ENCODE data around the gene STEEP1.

Gene STEEP1

DNA sequence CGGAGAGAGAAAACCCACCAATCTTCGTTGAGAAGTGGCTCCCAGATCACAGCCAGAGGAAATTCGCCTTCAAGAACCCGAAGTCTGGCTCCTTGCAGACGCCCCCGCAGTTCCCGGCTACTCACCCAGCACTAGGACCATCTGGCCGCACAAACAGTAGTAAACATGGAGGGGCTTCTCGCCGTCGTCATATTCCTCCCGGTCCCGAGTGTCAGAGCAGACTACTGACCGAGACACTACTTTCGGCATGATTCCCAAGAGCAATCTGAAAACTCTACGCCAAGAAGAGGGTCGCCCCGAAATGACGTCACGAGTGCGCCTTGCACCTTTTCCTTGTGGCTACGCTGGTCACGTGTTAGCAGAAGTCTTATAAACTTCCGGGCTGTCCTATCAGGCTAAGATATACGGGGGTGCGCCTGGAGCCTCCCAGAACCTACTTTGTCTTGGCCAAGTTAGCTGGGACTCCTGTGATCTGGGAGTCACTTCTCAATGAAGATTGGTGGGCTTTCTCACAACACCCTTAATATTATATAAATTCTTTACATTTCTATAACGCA is at the start of gene STEEP1:
Gene STEEP1, minus strand, starts transcription at position 303 of the 557 bp plus-strand sequence. Its CDS starts 54 bp downstream, at position 249.
- peak; percentile 81 for DNase-seq

DNA sequence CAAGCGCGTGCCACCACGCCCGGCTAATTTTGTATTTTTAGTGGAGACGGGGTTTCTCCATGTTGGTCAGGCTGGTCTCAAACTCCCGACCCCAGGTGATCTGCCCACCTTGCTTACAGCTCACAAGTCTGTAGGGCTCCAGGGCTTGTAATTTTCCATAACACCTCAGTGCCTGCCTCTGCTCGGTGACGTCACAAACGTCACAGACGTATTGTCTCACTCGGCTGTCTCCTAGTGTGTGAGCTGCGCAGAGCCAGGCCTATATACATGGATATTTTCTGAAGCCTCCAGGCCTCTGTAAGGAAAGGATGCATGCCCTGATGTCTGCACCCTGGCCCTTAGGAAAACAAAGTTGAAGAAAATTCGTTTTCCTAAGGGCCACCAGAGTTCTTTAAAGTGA is 49.6 kb upstream of the STEEP1 start:
- DNase-seq: no peak

DNA sequence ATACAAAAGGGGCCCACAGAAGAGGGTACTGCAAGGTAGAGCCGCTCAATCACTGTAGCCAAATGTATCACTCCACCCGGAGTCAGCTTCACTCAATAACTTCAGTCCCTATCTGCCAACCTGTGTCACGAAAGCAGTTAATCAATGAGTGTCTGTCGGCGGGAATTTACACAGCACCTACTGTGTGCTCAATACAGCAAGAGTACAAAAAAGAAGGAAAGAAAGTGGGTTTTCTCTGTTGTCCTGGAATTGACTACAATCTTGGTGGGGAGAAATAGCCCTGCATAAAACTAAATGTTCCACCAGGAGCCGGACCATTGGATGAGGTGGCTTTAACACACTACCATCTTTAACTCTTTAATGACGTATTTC is 41.8 kb upstream of the STEEP1 start:
- no peak for DNase-seq

DNA sequence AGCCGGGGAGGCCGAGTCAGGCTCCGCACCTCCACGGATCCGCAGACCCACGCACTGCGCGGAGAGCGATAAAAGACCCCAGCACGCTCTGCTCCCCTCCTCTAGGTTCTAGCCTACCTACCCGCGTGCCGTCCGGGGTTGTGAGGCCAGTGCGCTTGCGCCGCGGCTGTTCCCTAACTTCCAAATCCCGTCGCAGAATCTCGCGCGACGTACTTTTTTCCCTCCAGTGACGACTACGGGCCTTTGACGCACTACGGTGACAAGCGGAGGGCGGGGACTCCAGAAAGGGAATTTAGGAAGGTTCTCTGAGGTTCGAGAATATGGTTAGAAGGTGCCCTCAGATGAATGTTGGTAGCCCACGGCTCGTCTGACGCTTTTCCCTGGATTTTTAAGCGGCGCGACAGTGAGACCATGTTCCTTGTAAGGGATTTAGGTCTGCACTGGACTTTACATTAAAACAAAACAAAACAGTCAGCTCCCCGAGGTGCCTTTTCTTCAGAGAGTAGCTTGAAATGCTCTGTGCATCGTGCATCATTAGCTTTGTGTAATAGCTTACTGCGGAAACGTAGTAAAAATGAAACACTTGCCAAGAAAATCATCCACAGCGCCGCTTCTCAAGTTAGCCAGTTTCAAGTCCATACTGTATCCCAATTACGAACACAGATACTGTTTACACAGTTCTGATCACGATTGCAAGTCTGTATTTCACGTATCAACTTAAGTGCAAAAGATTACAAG is 41.2 kb upstream of the STEEP1 start, which contains the start of gene NKRF:
Gene NKRF, minus strand, starts transcription at position 145 of the 738 bp plus-strand sequence.
- DNase-seq: peak; percentile 60

DNA sequence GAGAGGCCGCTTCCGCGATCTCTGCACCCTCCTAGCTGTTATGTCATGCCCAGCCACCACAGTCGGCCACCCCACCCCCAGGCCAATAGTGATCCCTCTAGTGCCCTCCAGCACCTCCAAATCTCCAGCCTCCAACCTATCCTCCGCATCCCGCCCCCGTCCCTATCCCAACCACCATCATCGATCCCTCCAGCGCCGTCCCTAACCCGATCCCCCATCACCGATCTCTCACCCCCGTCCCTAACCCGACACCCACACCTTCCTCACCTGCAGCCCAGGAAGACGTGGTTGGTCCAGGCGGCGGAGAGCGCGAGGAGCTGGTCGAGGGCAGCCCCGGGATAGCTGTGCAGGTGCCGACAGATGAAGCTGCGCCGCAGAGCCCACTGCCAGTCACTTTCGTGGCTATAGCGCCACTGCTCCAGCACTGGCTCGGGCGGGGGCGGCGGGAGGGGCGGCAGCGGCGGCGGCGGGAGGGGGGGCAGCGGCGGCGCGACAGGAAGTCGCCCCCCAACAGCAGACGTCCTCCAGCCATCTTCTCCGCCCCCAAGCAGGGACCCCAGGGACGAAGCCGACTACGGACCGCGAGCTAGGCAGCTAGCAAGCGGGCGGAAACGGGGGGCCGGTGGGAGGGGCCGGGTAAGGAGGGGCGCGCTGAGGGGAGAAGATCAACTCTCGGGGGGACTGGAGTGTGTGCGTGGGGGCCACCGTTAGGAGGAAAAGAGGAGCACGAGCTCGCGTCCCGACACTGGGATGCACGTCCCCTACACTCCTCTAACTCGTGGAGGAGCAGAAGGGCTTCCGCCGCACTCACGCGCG is 40.5 kb upstream of the STEEP1 start:
- DNase-seq: no peak

DNA sequence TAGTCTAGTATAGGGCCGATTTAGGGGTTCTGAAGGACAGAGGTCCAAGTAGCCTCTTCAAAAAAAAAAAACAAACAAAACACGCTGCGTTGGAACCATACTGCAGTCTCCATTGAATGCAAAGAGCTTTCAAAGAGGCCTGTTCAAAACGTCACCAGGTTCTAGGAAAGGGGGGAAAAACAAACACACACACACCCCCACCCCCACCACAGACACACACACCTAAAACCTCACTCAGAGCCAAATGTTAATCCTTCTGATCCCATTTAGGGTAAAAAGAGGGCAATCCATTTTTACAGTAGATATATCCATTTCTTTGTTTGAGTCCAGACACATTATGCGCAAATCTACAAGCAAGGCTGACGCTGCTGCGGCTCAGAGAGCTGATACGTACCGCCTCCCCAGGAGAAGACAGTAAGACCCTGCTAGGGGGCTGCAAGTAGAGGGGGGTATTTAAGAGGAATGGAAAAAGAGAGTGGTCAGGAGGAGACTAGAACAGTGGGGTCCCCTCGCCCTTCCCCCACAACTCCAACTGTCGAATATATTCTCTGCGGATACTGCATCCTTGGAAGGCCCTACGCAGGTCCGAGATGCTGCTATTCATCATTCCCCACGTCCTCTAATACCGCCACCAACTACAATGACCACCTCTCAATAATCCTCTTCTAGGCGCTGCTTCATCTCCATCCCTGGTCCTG is 39.7 kb upstream of the STEEP1 start:
- no peak for DNase-seq

DNA sequence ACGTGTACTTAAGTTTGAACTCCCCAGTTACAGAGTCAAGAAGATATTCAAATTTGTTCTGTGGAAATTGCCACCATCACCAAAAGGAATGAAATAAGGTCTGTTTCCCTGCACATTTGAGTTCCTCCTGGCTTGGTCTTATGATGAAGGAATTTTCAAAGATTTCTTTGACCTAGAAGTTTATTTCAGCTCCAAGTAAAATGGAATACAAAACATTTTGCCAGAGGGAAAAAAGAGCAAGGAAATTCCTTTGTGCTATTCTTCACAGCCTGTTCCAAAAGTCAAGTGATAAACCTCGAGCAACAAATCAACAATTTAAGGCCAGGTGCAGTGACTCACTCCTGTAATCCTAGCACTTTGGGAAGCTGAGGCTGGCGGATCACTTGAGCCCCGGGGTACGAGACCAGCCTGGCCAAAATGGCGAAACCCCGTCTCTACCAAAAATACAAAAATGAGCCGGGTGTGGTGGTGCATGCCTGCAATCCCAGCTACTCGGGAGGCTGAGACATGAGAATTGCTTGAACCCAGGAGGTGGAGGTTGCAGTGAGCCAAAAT is 37.6 kb upstream of the STEEP1 start:
- DNase-seq: no peak

DNA sequence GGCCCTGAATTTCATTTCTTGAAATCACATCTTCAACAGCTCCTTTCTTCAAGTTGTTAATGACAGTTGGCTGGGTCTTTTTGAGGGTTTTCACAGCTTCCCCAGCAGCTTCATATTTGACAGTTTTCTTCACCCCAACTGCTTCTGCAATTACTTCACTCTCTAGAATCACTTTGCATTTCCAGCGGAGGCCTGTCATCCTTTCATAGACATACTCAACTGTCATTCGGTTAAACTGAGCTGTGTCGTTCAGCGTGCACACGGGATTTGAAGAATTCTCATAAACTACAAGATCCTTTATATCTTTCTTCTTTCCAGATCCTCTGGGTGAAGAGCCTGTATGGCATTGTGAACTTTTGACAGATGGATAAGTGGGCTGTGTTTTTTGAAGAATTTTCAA is 24.6 kb upstream of the STEEP1 start:
- DNase-seq: no peak

DNA sequence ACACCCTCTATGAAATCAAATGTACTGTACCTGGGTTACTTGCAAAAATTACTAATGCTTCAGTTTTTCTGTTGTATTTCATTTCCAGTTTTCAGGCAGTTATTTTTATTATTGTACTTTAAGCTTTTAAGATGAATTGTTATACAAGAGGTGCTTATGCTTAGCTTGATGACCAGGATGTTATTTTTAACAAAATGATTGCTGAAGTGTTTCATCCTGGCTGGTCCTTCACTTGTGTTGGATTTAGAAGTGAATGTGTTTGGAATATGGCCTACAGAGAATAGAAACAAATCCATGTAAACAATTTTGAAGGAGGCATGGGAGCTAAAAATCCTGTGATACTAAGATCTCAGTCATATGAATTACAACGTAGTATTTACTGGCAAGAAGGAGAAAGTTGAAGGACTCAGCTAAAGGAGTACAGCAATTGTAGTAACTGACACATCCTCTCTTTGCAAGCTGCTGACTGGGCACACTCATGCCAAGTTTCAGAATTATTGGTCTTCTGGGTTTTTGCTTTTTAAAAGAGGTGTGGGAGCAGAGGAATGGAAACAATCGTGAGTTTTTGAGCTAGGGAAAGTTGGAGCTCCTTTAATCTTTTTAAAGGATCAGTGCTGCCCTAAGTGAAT is 18.3 kb upstream of the STEEP1 start:
- DNase-seq: no peak

DNA sequence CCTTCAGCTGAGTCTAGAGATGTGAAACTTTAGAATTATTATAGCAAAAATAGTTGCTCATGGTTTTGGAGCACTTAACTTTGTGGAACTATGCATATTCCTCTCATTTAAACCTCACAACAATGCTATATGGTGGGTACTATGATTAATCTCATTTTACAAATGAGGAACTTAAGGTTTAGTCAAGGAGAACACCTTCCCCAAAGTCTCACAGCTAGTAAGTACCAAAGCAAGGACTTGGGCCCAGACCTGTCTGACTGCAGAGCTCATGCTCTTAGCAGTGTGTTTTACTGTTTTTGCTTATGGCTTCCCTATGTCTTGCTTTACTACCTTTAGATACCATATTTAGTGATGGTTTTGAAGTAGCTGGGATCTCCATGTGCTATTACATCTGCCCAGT is 14.2 kb upstream of the STEEP1 start:
- no peak for DNase-seq

DNA sequence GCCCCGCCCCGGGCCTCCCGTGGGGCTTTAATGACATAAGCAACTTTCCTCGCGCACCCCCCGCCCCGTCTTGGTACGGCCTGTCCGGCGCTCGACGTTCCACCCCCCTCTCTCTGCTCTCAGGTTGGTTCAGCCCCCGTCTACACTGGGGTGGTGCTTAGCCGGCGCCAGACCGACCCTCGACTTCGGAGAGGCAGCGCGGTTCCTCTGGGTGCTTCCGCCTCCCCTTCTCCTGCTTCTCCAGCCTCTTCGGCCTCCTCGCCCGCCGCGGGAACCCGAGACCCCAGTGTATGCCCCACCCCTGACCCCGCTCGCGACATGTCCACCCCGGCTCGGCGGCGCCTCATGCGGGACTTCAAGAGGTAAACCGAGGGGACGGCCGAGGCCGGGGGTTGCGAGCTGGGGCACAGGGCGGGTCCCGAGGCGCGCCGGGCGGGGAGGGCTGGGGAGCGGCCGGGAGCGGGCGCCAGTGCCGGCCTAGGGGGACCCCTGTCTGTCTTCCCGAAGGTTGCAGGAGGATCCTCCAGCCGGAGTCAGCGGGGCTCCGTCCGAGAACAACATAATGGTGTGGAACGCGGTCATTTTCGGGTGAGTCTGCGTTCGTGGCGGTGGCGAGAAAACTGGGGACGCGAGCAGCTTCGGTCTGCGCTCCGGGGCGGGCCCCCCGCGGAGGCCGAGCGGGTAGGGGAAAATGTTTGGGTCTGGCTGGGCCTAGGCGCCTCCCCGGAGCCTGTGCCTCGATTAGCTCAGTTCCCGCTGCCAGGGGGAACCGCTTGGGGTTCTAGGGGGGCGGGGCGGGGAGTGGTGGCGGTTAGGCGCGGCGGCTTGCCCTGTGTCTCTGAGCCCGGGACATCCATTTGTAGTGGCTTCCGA is 9.4 kb upstream of the STEEP1 start, which contains the start of gene UBE2A:
Gene UBE2A, plus strand, starts transcription at position 170 of the 873 bp plus-strand sequence. Its CDS starts 149 bp downstream, at position 319.
- DNase-seq: peak; percentile 65

DNA sequence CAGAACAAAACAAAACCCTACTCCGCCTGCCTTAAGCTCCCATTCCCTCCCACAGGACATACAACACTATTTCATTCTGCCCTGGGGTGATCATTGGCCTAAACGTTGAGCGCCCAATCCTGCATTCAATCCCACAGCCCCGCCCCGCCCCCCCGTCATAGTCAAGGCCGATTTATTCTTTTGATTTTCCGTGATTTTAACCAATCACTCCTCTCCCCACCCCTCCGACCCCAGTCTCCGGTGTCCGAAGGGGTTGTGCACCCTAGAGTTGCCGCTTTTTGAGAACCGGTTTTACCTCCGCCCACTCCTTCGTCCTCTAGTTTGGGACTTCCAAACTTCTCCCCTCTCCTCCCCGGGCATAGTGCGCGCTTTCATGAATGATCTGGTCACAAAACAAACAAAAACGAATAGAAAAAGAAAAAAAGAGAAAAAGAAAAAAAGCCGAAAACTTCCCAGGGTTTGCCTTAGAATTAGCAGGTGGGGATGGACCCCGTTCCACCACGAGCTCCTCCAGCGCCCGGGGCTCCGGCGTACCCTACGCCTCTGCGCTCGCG is 8.7 kb upstream of the STEEP1 start:
- DNase-seq: no peak

DNA sequence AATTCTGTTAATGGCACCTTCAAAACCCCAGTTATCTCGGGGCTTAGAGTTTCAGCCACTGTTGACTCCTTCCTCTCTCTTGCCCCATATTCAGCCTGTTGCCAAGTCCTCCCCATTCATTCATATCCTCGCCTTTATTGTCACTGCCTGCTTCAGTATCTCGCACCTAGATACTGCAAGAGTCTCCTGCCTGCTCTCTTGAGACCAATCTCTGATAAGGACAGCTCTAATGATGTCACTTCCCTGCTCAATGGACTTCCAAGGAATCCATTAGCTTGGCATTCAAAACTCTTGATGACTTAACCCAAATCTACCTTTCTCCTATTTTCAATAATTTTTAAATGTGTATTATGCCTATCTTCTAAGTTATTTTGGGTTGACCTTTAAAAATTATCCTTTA is 8.0 kb upstream of the STEEP1 start:
- no peak for DNase-seq

DNA sequence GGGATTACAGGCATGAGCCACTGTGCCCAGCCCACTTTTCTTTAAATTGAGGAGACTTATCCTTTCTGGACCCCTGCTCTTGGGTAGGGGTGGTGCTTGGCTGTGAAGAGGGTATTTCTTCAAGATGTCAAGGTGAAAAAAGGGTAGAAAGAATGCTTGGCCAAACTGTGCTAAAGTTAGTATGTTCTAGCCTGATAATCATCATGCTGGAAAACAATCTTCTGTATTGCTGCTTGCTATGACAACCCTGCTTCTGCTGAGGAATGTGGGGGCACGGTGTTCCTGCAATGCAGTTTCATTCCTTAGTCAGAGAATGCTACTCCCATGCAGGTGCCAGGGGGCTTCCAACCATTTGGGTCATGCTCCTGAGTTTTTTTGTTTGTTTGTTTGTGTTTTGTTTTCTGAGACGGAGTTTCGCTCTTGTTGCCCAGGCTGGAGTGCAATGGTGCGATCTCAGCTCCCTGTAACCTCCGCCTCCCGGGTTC is 5.2 kb upstream of the STEEP1 start:
- DNase-seq: no peak

DNA sequence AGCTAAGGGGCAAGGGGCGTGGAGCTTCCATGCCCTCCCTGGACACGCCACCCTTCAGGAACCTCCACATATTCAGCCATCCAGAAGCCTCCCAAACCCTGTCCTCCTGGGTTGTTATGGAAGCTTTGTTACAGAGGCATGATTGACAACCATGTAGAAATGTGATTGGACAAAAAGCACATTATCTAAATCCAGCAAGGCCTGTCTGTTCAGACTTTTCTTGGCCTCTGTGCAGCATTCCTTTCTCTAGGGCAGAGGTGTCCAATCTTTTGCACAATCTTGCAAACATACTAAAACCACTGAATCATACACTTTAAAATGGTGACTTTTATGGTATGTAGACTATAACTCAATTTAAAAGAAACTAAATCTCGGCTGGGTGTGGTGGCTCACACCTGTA is 12.7 kb downstream of the STEEP1 start:
- DNase-seq: no peak

DNA sequence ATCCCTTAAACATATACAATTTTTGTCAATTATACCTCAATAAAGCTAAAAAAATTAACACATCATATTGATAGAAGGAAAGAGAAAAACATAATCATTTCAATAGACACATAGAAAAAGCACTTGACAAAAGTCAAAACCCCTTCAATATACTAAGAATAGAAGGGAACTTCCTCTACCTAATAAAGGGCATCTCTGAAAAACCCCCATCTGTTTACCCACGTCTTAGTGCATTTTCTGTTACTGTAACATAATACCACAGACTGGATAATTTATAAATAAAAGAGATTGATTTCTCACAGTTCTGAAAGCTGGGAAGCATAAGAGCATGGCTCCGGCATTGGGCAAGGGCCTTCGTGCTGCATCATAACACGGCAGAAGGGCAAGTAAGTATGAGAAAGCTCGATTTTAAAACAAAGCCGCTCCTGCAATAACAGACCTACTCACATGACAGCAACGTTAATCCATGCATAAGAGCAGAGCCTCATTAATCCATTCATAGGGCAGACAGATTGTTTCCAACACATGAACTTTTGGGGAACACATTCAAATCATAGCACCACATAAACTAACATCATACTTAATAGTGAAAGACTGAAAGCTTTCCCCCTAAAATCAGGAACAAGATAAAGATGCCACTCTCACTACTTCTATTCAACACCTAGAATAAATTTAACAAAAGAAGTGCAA is 15.7 kb downstream of the STEEP1 start:
- no peak for DNase-seq

DNA sequence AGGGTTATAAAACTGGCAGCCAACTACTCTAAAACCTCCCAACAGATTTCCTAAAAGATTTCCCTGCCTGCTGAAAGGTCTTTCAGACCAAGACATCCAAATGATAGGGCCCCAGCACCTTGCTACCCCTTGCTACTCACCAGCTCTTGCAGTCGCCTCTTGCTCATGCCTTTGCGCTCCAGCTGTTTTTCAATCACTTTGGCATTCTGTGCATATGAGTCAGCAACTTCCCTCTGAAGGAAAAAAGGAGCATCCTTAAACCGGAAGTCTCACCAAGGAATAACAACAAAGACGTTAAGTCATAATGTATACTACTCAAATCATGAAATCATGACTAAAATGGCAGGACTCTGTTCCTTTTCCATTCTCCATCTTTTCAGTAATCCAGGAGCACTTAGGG is 24.0 kb downstream of the STEEP1 start:
- no peak for DNase-seq

DNA sequence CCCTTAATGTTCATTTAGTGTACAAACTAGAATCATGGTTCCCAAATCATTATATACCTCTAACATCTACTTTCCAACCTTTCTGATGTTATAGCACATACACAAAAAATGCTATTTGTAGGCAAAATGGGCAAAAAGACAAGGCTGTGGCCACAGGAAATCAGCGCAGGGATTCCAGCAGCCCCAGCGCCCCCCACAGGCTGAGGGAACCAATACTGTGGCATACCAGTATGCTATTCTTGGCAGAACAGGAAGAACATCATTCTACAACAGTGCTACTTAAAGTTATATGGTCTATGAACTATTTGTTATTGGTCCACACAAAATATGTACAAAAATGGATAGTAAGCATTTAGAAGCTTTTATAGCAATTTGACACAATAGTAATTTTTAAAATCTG is 25.3 kb downstream of the STEEP1 start:
- DNase-seq: no peak

DNA sequence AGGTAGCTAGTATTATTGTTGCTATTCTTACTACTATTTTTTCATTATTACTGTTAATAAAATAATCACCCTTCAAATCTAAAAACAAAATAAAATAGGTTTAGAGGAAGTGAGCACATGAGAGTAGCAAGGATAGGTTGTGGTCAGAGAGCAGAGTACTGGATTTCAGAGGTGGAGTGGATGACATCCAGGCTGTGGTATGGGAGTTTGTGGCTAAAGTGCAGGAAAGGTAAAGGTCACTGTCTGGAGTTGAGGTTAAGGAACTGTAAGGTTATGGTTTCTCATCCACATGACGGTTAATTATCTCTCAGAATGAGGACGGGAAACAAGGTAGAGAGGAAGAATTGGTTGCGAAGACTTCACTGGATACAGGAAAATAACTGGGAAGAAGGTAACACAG is 27.7 kb downstream of the STEEP1 start:
- DNase-seq: no peak
